ENCODE results near the gene INPPL1. TPM values are rescaled to one million over a fixed set of nuclear protein-coding genes. Genes with fewer than 3 reads are reported as not detected.
"Not testable (repeated sequence)": the region's sequence is repeated elsewhere in the genome, so short reads cannot be mapped to it uniquely, and the experiment has no call there.

Gene INPPL1
- total RNA-seq (100 to 1,000 TPM; 112 to 162 (median 147) TPM), total RNA-seq (28.8 to 161 (median 95.2) reads per million in 29 experiments)
- 41.6 TPM for total RNA-seq (2013)

- Mint-ChIP-seq H3K27me3 (no peaks in the 10 kb centered on the region), H3K27ac (peak within 1 kb of the TSS; percentile 92 to 94), H3K9me3 (no peaks in the 10 kb centered on the region), H3K4me1 (peaks cover 28 to 46% (median 32%) of the 10 kb centered on the region in 3 donors), H3K36me3 (peaks cover 10% of the 10 kb centered on the region), H3K4me3 (peak within 1 kb of the TSS; percentile 91 to 93 (median 93))
- ChIA-PET CTCF (interaction anchor here in 1 of 2 donors (0.7 to 1.0 kb wide), 2 partner anchors 16 to 772 kb away, joined by 3 to 11 read pairs; partner anchors contain the start of gene NADSYN1), POLR2A (no interaction called here)
- under 1% methylated on average over 63 of the region's 81 CpGs for WGBS (ENCODE audit: insufficient coverage)
- Histone ChIP-seq H3K36me3 (ENCODE audit: control insufficient read depth in 2 of 2, extremely low read depth in 1 of 2, insufficient read depth in 1 of 2, low read length in 1 of 2) (peaks cover 10 to 18% of the 10 kb centered on the region in 2 donors), H3K9me3 (no peaks in the 10 kb centered on the region), H3K27ac (ENCODE audit: low read length) (peak within 1 kb of the TSS; percentile 78), H3K4me1 (ENCODE audit: control insufficient read depth in 1 of 2, extremely low read depth in 1 of 2, insufficient read depth in 2 of 2, low read length in 2 of 2) (peaks cover 3 to 37% of the 10 kb centered on the region in 2 experiments), H3K27me3 (replicated peaks in 1 of 2; ENCODE audit: control insufficient read depth in 2 of 2, extremely low read depth in 1 of 2, insufficient read depth in 2 of 2, low read length in 1 of 2) (no peaks in the 10 kb centered on the region), H3K4me3 (ENCODE audit: control insufficient read depth in 1 of 2, extremely low read depth in 1 of 2, low read length in 1 of 2) (peak within 1 kb of the TSS; percentile 84 to 92)
- ATAC-seq (replicated peaks in 1 of 4) (peak in 3 of 4 experiments; percentile 2 to 12 (median 6)), DNase-seq (peak in 13 of 35 experiments; percentile 18 to 61 (median 29))
Observed at GRCh38 chr11:72224564-72225410, at the start of gene INPPL1. TSS of gene INPPL1 (plus strand) at chr11:72224767. CDS start at chr11:72224985, 218 bp downstream.

- 90% methylated on average over 3 of the region's 6 CpGs for WGBS (ENCODE audit: insufficient coverage)
- no peaks in the 10 kb centered on the region for H3K36me3 Mint-ChIP-seq
- Histone ChIP-seq H3K4me3 (ENCODE audit: control insufficient read depth in 1 of 2, extremely low read depth in 1 of 2, low read length in 1 of 2) (no peak overlapping the region), H3K27ac (ENCODE audit: low read length) (no peak overlapping the region), H3K4me1 (ENCODE audit: control insufficient read depth in 1 of 2, extremely low read depth in 1 of 2, insufficient read depth in 2 of 2, low read length in 2 of 2) (no peaks in the 10 kb centered on the region), H3K27me3 (replicated peaks in 1 of 2; ENCODE audit: control insufficient read depth in 2 of 2, extremely low read depth in 1 of 2, insufficient read depth in 2 of 2, low read length in 1 of 2) (peaks cover 0 to 6% of the 10 kb centered on the region in 2 experiments), H3K9me3 (no peaks in the 10 kb centered on the region), H3K36me3 (ENCODE audit: control insufficient read depth in 2 of 2, extremely low read depth in 1 of 2, insufficient read depth in 1 of 2, low read length in 1 of 2) (no peaks in the 10 kb centered on the region)
- H3K27ac Mint-ChIP-seq, result no peak overlapping the region
- peaks cover 8 to 22% of the 10 kb centered on the region in 2 donors for H3K27me3 Mint-ChIP-seq
- no peak for ATAC-seq (replicated peaks in 1 of 4)
- CTCF ChIA-PET, result no interaction called here
- no peak for DNase-seq
- no peaks in the 10 kb centered on the region for H3K9me3 Mint-ChIP-seq
- H3K4me1 Mint-ChIP-seq, result no peaks in the 10 kb centered on the region
- H3K4me3 Mint-ChIP-seq, result no peak overlapping the region
- POLR2A ChIA-PET, result no interaction called here
Observed at GRCh38 chr11:72177656-72178055, 46.9 kb upstream of the INPPL1 start.

GRCh38 chr11:72179049-72179803, 45.3 kb upstream of the INPPL1 start:
- Histone ChIP-seq H3K4me3 (ENCODE audit: control insufficient read depth in 1 of 2, extremely low read depth in 1 of 2, low read length in 1 of 2) (no peak overlapping the region), H3K27ac (ENCODE audit: low read length) (no peak overlapping the region), H3K36me3 (ENCODE audit: control insufficient read depth in 2 of 2, extremely low read depth in 1 of 2, insufficient read depth in 1 of 2, low read length in 1 of 2) (no peaks in the 10 kb centered on the region), H3K27me3 (replicated peaks in 1 of 2; ENCODE audit: control insufficient read depth in 2 of 2, extremely low read depth in 1 of 2, insufficient read depth in 2 of 2, low read length in 1 of 2) (peaks cover 0 to 9% of the 10 kb centered on the region in 2 experiments), H3K4me1 (ENCODE audit: control insufficient read depth in 1 of 2, extremely low read depth in 1 of 2, insufficient read depth in 2 of 2, low read length in 2 of 2) (peaks cover 0 to 2% of the 10 kb centered on the region in 2 experiments), H3K9me3 (no peaks in the 10 kb centered on the region)
- no CpG with 5 or more reads among the region's 7 CpGs for WGBS (ENCODE audit: insufficient coverage)
- ChIA-PET CTCF (interaction anchor here (0.6 to 0.7 kb wide), 3 partner anchors 78 to 1089 kb away, joined by 4 to 8 read pairs (median 5); no protein-coding TSS in a partner anchor), POLR2A (no interaction called here)
- no peak for DNase-seq
- Mint-ChIP-seq H3K36me3 (no peaks in the 10 kb centered on the region), H3K27me3 (peaks cover 11 to 21% of the 10 kb centered on the region in 2 donors), H3K27ac (no peak overlapping the region), H3K9me3 (no peaks in the 10 kb centered on the region), H3K4me1 (peaks cover 2 to 6% (median 5%) of the 10 kb centered on the region in 3 donors), H3K4me3 (no peak overlapping the region)
- ATAC-seq (replicated peaks in 1 of 4), result no peak

GRCh38 chr11:72179804-72180396, 44.7 kb upstream of the INPPL1 start:
- no peaks in the 10 kb centered on the region for H3K36me3 Mint-ChIP-seq
- POLR2A ChIA-PET, result no interaction called here
- no peaks in the 10 kb centered on the region for H3K9me3 ChIP-seq
- peaks cover 11 to 21% of the 10 kb centered on the region in 2 donors for H3K27me3 Mint-ChIP-seq
- H3K27me3 ChIP-seq (replicated peaks in 1 of 2; ENCODE audit: control insufficient read depth in 2 of 2, extremely low read depth in 1 of 2, insufficient read depth in 2 of 2, low read length in 1 of 2), result peaks cover 0 to 14% of the 10 kb centered on the region in 2 experiments
- CTCF ChIA-PET, result interaction anchor here (0.7 to 0.8 kb wide), 2 partner anchors 77 to 154 kb away, joined by 3 to 5 read pairs; no protein-coding TSS in a partner anchor
- DNase-seq (no peak), ATAC-seq (replicated peaks in 1 of 4) (no peak)
- H3K27ac ChIP-seq (ENCODE audit: low read length), result no peak overlapping the region
- H3K4me3 ChIP-seq (ENCODE audit: control insufficient read depth in 1 of 2, extremely low read depth in 1 of 2, low read length in 1 of 2), result no peak overlapping the region
- no peaks in the 10 kb centered on the region for H3K9me3 Mint-ChIP-seq
- WGBS (ENCODE audit: insufficient coverage), result 57% methylated on average over 1 of the region's 4 CpGs
- H3K4me1 ChIP-seq (ENCODE audit: control insufficient read depth in 1 of 2, extremely low read depth in 1 of 2, insufficient read depth in 2 of 2, low read length in 2 of 2), result peaks cover 0 to 2% of the 10 kb centered on the region in 2 experiments
- H3K4me1 Mint-ChIP-seq, result peaks cover 2 to 6% (median 5%) of the 10 kb centered on the region in 3 donors
- H3K27ac Mint-ChIP-seq, result no peak overlapping the region
- no peaks in the 10 kb centered on the region for H3K36me3 ChIP-seq (ENCODE audit: control insufficient read depth in 2 of 2, extremely low read depth in 1 of 2, insufficient read depth in 1 of 2, low read length in 1 of 2)
- no peak overlapping the region for H3K4me3 Mint-ChIP-seq

GRCh38 chr11:72180892-72181552, 43.5 kb upstream of the INPPL1 start:
- H3K36me3 ChIP-seq (ENCODE audit: control insufficient read depth in 2 of 2, extremely low read depth in 1 of 2, insufficient read depth in 1 of 2, low read length in 1 of 2); H3K9me3 Mint-ChIP-seq; H3K36me3 Mint-ChIP-seq; H3K4me3 ChIP-seq (ENCODE audit: control insufficient read depth in 1 of 2, extremely low read depth in 1 of 2, low read length in 1 of 2); H3K9me3 ChIP-seq; H3K4me1 Mint-ChIP-seq; H3K27ac ChIP-seq (ENCODE audit: low read length); H3K4me3 Mint-ChIP-seq; H3K27ac Mint-ChIP-seq; DNase-seq; POLR2A ChIA-PET; ATAC-seq (replicated peaks in 1 of 4); H3K4me1 ChIP-seq (ENCODE audit: control insufficient read depth in 1 of 2, extremely low read depth in 1 of 2, insufficient read depth in 2 of 2, low read length in 2 of 2): not testable (repeated sequence)
- peaks cover 0 to 14% of the 10 kb centered on the region in 2 experiments for H3K27me3 ChIP-seq (replicated peaks in 1 of 2; ENCODE audit: control insufficient read depth in 2 of 2, extremely low read depth in 1 of 2, insufficient read depth in 2 of 2, low read length in 1 of 2)
- peaks cover 11 to 21% of the 10 kb centered on the region in 2 donors for H3K27me3 Mint-ChIP-seq
- CTCF ChIA-PET, result interaction anchor here (0.5 to 0.8 kb wide), 2 partner anchors 156 to 1273 kb away, joined by 3 read pairs; no protein-coding TSS in a partner anchor
- WGBS (ENCODE audit: insufficient coverage), result 87% methylated on average over 5 of the region's 7 CpGs

Data from T-cell (primary cell).